GM18873 (cell line): ENCODE results near the gene NEK11.
"Not testable (repeated sequence)": the region's sequence is repeated elsewhere in the genome, so short reads cannot be mapped to it uniquely, and the experiment has no call there.

ENCODE experiments used
- ATAC-seq: cut with Tn5 transposase; IDR thresholded peaks from one replicate; pipeline ENCODE4 v1.9.1; 2021; ENCODE audit warnings: mild to moderate bottlenecking, moderate library complexity, moderate number of reproducible peaks; ENCODE audit not compliant: unreplicated experiment, low FRiP score

Gene NEK11

GRCh38 chr3:131036986-131037385, 10.3 kb downstream of the NEK11 start:
- no peak for ATAC-seq

GRCh38 chr3:131038326-131038725, 11.6 kb downstream of the NEK11 start:
- no peak for ATAC-seq

DNA sequence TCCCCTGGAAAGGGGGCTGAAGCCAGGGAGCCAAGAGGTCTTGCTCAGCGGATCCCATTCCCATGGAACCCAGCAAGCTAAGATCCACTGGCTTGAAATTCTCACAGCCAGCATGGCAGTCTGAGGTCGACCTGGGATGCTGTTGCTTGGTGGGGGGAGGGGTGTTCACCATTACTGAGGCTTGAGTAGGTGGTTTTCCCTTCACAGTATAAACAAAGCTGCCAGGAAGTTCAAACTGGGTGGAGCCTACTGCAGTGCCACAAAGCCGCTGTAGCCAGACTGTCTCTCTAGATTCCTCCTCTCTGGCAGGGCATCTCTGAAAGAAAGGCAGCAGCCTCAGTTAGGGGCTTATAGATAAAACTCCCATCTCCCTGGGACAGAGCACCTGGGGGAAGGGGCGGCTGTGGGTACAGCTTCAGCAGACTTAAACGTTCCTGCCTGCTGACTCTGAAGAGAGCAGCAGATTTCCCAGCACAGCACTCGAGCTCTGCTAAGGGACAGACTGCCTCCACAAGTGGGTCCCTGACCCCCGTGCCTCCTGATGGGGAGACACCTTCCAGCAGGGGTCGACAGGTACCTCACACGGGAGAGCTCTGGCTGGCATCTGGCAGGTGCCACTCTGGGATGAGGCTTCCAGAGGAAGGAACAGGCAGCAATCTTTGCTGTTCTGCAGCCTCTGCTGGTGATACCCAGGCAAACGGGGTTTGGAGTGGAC, 15.8 kb downstream of the NEK11 start:
- ATAC-seq = not testable (repeated sequence)

DNA sequence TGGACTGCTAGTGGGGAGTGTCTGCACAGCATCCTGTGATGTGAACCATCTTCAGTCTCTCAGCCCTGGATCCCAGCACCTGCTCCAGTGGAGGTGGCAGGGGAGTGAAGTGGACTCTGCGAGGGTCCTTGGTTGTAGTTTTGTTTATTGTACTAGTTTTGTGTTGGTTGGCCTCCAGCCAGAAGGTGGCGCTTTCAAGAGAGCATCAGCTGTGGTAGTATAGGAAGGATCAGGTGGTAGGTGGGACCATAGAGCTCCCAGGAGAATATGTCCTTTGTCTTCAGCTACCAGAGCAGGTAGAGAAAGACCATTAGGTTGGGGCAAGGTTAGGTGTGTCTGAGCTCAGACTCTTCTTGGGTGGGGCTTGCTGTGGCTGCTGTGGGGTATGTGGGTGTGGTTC, 20.9 kb downstream of the NEK11 start:
- no peak for ATAC-seq

- ATAC-seq = no peak
Measured at GRCh38 chr3:131048030-131048429, 21.4 kb downstream of the NEK11 start.

- no peak for ATAC-seq
Measured at GRCh38 chr3:131050001-131050400, 23.3 kb downstream of the NEK11 start.

DNA sequence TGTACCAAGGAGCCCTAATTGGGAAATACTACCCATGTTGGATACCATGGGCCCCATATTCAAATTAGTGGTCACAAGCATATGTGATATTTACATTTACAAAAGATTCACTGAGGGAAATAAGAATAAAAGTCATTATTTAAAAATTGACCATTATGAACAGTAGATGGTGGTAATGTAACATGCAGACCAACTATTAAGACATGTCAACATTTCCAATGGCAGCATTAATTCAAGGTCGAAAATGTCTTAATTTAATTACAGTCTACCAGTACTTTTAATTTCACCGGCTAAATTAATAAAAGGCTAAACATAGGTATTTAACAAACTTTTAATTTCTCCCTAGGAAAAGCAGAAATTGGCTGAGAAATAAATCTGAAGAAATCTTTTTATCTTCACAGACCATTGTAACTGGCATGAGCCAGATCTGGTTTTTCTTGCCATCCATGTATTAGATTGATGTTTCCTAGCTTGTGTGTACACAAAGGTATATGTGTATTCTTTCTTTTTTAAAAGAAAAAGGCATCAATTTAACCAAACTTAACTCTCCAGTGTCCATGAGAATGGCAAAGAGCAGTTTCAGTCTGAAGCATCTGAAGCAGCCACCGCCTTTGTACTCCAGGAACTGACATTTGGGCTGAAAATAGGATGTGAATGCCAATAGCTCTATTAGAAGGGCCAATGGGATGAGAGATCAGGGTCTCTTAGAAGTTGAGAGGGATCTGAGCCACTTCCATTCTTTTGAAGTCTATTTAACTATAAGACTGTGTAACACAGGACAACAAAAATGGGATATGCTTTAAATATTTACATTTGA, 26.6 kb downstream of the NEK11 start:
- ATAC-seq = no peak

GRCh38 chr3:131067983-131068382, 41.3 kb downstream of the NEK11 start:
- ATAC-seq = no peak

DNA sequence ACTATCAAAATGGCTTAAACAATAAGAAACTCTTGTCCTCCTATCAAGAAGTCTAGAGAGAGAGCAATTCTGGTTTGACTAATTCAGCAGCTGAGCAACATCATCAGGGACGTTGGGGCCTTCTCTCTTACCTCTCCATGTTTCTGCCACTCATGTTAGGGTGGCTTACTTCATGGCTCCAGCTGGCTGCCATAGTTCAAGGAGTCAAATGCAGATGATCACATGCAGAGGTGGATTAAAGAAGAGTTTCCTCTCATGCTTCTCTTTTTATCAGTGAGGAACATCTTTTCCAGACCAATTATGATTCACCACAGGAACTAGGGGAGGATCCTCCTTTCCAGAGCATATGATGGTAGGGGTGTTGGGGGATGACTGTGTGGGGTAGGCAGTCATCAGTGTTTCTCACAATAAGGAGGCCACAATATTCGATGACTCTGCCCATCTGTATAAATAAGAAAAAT, 45.5 kb downstream of the NEK11 start:
- ATAC-seq = no peak

GRCh38 chr3:131072845-131073244, 46.2 kb downstream of the NEK11 start:
- no peak for ATAC-seq

- no peak for ATAC-seq
Measured at GRCh38 chr3:131075632-131076328, 49.1 kb downstream of the NEK11 start.

DNA sequence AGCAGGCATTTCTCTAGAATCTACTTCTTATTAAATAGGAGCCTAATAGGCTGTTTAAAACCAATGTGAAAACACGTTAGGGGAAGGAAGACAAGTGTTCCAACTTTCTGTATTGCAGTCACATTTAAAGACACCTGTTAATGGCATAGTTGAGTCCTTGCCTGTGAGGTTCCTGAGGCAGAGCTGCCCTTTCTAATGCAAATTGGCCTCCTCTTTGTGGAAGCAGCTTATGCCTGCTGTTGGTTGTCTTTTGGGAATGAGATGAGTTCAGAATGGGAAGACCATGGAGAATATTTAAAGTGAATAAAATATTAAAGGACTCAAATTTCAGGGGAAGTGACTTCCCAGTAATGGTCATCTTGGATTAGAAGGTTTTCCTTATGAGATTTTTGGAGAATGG, 51.2 kb downstream of the NEK11 start:
- no peak for ATAC-seq

DNA sequence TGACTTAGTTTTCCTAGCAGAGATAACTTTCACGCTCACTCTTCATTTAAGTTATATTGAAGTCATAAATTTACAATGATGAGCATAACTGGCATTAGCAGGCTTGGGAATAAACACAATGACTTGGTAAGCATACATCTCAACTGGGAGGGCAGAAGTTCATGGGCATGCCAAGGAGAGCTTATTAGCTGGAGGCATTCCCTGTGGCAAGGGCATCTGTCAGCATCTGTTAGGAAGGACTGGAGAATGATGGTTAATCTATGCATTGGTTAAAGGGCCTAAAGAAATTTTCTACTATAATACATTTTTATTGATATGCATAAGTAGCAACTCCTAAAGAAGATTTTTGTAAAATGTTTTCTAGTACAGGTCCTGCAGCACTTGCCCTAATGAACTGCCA, 52.4 kb downstream of the NEK11 start:
- ATAC-seq = no peak

GRCh38 chr3:131081224-131081623, 54.5 kb downstream of the NEK11 start:
- ATAC-seq = no peak

DNA sequence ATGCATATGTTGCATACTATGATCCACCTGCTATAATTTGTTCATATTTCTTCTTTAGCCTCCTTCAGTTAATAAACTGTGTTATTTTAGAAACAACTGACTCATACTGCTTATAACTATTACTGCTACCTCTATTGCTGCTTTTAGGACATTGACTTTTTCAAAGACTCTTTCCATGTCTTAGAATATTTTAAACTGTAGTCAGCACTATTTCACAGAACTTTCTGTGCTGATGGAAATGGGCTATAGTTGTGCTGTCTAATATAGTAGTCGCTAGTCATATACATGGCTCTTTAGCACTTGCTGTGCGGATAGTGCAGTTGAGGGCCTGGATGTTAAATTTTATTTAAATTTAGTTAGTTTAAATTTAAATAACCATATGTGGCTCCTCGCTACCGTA, 55.6 kb downstream of the NEK11 start:
- no peak for ATAC-seq

GRCh38 chr3:131082871-131083863, 56.5 kb downstream of the NEK11 start:
- no peak for ATAC-seq

DNA sequence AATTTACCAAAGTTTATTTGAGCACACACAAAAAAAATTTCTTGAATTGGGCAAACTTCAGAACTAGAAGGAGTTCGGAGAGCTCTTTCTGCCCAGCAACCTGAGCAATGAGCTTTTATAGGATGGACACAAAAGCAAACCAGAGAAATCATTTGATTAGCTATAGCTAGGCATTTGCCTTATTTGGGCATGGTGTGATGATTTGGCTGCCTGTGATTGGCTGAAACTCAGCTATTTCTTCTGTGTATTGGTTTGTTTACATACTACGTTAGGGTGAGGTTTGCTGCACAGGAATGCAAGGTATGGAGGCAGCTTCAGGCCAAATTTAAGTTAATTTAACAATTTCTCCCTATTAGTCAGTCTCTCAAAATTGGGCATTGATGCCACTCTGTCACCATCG, 65.1 kb downstream of the NEK11 start:
- ATAC-seq = no peak

- no peak for ATAC-seq
Measured at GRCh38 chr3:131107637-131108433, 81.2 kb downstream of the NEK11 start.

DNA sequence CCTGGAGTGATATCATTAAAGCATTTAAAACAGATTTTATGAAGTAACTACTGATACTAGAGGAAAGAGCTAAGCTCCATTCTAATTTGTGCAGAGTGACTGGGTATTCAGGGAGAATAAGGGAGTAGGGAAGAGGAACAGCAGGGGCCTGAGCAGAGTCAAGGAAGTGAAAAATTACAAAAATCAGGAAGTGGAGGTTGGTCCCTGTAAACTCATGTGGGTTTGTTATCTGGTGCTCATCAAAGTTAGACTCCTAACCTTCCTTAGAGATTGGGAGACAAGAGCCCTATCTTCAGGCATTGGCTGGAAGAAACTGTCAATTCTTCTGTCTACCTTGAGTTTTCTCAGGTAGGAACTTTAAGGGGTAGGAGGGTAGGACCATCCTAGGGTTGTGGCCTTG, 82.5 kb downstream of the NEK11 start:
- no peak for ATAC-seq
